IMR-90 (cell line): Measurements from ENCODE around the gene CNTN3. TPM values are rescaled to one million over a fixed set of nuclear protein-coding genes. Genes with fewer than 3 reads are reported as not detected.

Experiments
- ATAC-seq: fragments of 200-7000 bp; cut with Tn5 transposase; 2 replicates; pipeline ENCODE4 v1.9.1; 2020; ENCODE audit warnings: low read depth, mild to moderate bottlenecking, moderate library complexity
- BruUV-seq: library from RNA; stranded (reverse); fragments of 400-500 nt; replicated peaks from 2 replicates; lab custom pipeline; 2021; lab: Mats Ljungman, UMichigan
- CTCF ChIA-PET: fragments of 300-600 bp; formaldehyde crosslinking; extraction: SDS; loops from one replicate; lab custom pipeline; 2021; ENCODE audit warnings: antibody characterized with exemption; lab: Yijun Ruan, JAX
- POLR2A ChIA-PET: fragments of 300-600 bp; sonication (Branson Sonifier 250); formaldehyde crosslinking; loops from one replicate; lab custom pipeline; 2022; ENCODE audit warnings: antibody characterized with exemption; ENCODE audit not compliant: unreplicated experiment; lab: Charles Lee
- DNase-seq: peaks from one replicate; pipeline ENCODE4 v3.0.0; 2013
- H2AFZ ChIP-seq: replicated peaks from 2 replicates; pipeline ENCODE3; 2013; ENCODE audit warnings: low read length, mild to moderate bottlenecking; ENCODE audit not compliant: poor library complexity
- H2AK5ac ChIP-seq: 2 replicates; pipeline ENCODE4 v1.6.1; 2013; ENCODE audit warnings: low read depth, low read length, inconsistent platforms
- H2AK9ac ChIP-seq: replicated peaks from 2 replicates; pipeline ENCODE3; 2013; ENCODE audit warnings: mild to moderate bottlenecking, low read depth, low read length, moderate library complexity; ENCODE audit not compliant: poor library complexity
- H2BK120ac ChIP-seq: 2 replicates; pipeline ENCODE4 v1.6.1; 2013; ENCODE audit warnings: low read depth, low read length, inconsistent platforms
- H2BK15ac ChIP-seq: 3 replicates; pipeline ENCODE4 v1.6.1; 2013; ENCODE audit warnings: low read depth, low read length, inconsistent platforms
- H2BK20ac ChIP-seq: 2 replicates; pipeline ENCODE4 v1.6.1; 2013; ENCODE audit warnings: low read depth, mild to moderate bottlenecking, inconsistent platforms, low read length, moderate library complexity
- H2BK5ac ChIP-seq: 2 replicates; pipeline ENCODE4 v1.6.1; 2013; ENCODE audit warnings: mild to moderate bottlenecking, low read depth, low read length, inconsistent platforms; ENCODE audit not compliant: poor library complexity, severe bottlenecking
- H3K14ac ChIP-seq: replicated peaks from 2 replicates; pipeline ENCODE4 v1.6.1; 2013; ENCODE audit warnings: low read depth, low read length, inconsistent platforms
- H3K18ac ChIP-seq: 2 replicates; pipeline ENCODE4 v1.6.1; 2013; ENCODE audit warnings: low read depth, low read length, control low read depth
- H3K23ac ChIP-seq: 2 replicates; pipeline ENCODE4 v1.6.1; 2013; ENCODE audit warnings: low read depth, low read length, inconsistent platforms
- H3K27ac ChIP-seq: 2 replicates; pipeline ENCODE4 v1.5.1; 2013; ENCODE audit warnings: mild to moderate bottlenecking, control low read depth, low read length; ENCODE audit not compliant: insufficient read depth
- H3K27me3 ChIP-seq: 2 replicates; pipeline ENCODE4 v1.6.1; 2013; ENCODE audit warnings: low read length; ENCODE audit not compliant: control insufficient read depth, insufficient read depth
- H3K36me3 ChIP-seq: 2 replicates; pipeline ENCODE4 v1.6.1; 2013; ENCODE audit warnings: low read length, mixed read lengths; ENCODE audit not compliant: control insufficient read depth, insufficient read depth
- H3K4ac ChIP-seq: 2 replicates; pipeline ENCODE4 v1.6.1; 2013; ENCODE audit warnings: low read depth, low read length, inconsistent platforms
- H3K4me1 ChIP-seq: 2 replicates; pipeline ENCODE4 v1.6.1; 2013; ENCODE audit warnings: low read length, mixed read lengths; ENCODE audit not compliant: control insufficient read depth, insufficient read depth
- H3K4me2 ChIP-seq: 2 replicates; pipeline ENCODE4 v1.6.1; 2013; ENCODE audit warnings: low read depth, mild to moderate bottlenecking, control low read depth, low read length, moderate library complexity
- H3K4me3 ChIP-seq: 2 replicates; pipeline ENCODE4 v1.5.1; 2013; ENCODE audit warnings: low read depth, mild to moderate bottlenecking, control low read depth, low read length, moderate library complexity; ENCODE audit not compliant: insufficient read depth
- H3K56ac ChIP-seq: 2 replicates; pipeline ENCODE4 v1.6.1; 2013; ENCODE audit warnings: low read length, inconsistent platforms; ENCODE audit not compliant: insufficient read depth; ENCODE audit errors: extremely low read depth
- H3K79me1 ChIP-seq, 2 experiments: 2 replicates each; pipeline ENCODE4 v1.6.1; 2013; ENCODE audit warnings: low read length in 2 of 2, inconsistent platforms in 1 of 2, low read depth in 1 of 2
- H3K9ac ChIP-seq: 2 replicates; pipeline ENCODE4 v1.6.1; 2013; ENCODE audit warnings: low read depth, low read length, control low read depth
- H3K9me1 ChIP-seq: 2 replicates; pipeline ENCODE4 v1.6.1; 2013; ENCODE audit warnings: low read length, inconsistent platforms; ENCODE audit not compliant: insufficient read depth
- H3K9me3 ChIP-seq: 2 replicates; pipeline ENCODE4 v1.6.1; 2013; ENCODE audit warnings: low read length; ENCODE audit not compliant: control insufficient read depth, insufficient read depth
- H4K20me1 ChIP-seq: 2 replicates; pipeline ENCODE4 v1.6.1; 2013; ENCODE audit warnings: low read length, inconsistent platforms; ENCODE audit not compliant: insufficient read depth
- H4K5ac ChIP-seq: 2 replicates; pipeline ENCODE4 v1.6.1; 2013; ENCODE audit warnings: mild to moderate bottlenecking, low read depth, low read length, control low read depth
- H4K8ac ChIP-seq, 2 experiments: 2 replicates each; pipeline ENCODE4 v1.6.1; 2013; ENCODE audit warnings: low read depth in 2 of 2, low read length in 2 of 2, control low read depth in 1 of 2, inconsistent platforms in 1 of 2
- H4K91ac ChIP-seq: 2 replicates; pipeline ENCODE4 v1.6.1; 2013; ENCODE audit warnings: low read depth, low read length, inconsistent platforms; ENCODE audit not compliant: insufficient read depth
- BHLHE40 ChIP-seq: fragments of 150-350 bp; IDR thresholded peaks from 2 replicates; pipeline ENCODE4 v1.6.1; 2016; ENCODE audit warnings: mild to moderate bottlenecking, low read depth, low read length
- CEBPB ChIP-seq: IDR thresholded peaks from 2 replicates; pipeline ENCODE4 v1.6.1; 2012; ENCODE audit warnings: low read depth, low read length, improper control_type of control experiment
- CHD1 ChIP-seq: IDR thresholded peaks from 2 replicates; pipeline ENCODE4 v1.6.1; 2012; ENCODE audit warnings: low read depth, low read length, improper control_type of control experiment
- MAFK ChIP-seq: IDR thresholded peaks from 2 replicates; pipeline ENCODE4 v1.6.1; 2012; ENCODE audit warnings: low read depth, low read length, improper control_type of control experiment
- MAZ ChIP-seq: IDR thresholded peaks from 2 replicates; pipeline ENCODE4 v1.6.1; 2012; ENCODE audit warnings: low read depth, mild to moderate bottlenecking, low read length, improper control_type of control experiment, moderate library complexity, borderline replicate concordance
- MXI1 ChIP-seq: IDR thresholded peaks from 2 replicates; pipeline ENCODE4 v1.6.1; 2012; ENCODE audit warnings: low read depth, mild to moderate bottlenecking, low read length, moderate library complexity, borderline replicate concordance
- POLR2A ChIP-seq: IDR thresholded peaks from 2 replicates; pipeline ENCODE4 v1.6.1; 2012; ENCODE audit warnings: mild to moderate bottlenecking, low read depth, low read length
- RAD21 ChIP-seq: IDR thresholded peaks from 2 replicates; pipeline ENCODE4 v1.6.1; 2012; ENCODE audit warnings: low read length, improper control_type of control experiment
- RFX5 ChIP-seq: IDR thresholded peaks from 2 replicates; pipeline ENCODE4 v1.8.0; 2012; ENCODE audit warnings: low read depth, mild to moderate bottlenecking, low read length, moderate library complexity
- SMC3 ChIP-seq: fragments of 150-350 bp; IDR thresholded peaks from 2 replicates; pipeline ENCODE4 v1.6.1; 2016; ENCODE audit warnings: low read depth, mild to moderate bottlenecking, antibody characterized with exemption, low read length, moderate library complexity
- WGBS, 2 experiments: methylation state at CpG; one replicate each; pipeline versions ENCODE4 v1.1.5 to v1.1.7; 2013; ENCODE audit warnings: missing lambda C conversion rate in 2 of 2; ENCODE audit not compliant: insufficient read length in 1 of 2; ENCODE audit errors: extremely low coverage in 2 of 2; 5-methylcytosine and 5-hydroxymethylcytosine counted together
- dilution Hi-C: fragments of 300-500 bp; cut with HindIII; formaldehyde crosslinking; loops from one replicate; pipeline ENCODE4 v1.14.3; 2018; ENCODE audit warnings: low sequenced_read_pairs; ENCODE audit not compliant: unreplicated experiment
- in situ Hi-C: fragments of 300-500 bp; cut with MboI; formaldehyde crosslinking; loops from 3 replicates; pipeline ENCODE4 v1.14.3; 2019; ENCODE audit warnings: low sequenced_read_pairs, inconsistent platforms, mixed read lengths
- intact Hi-C: fragments of 100-400 bp; cut with micrococcal nuclease; formaldehyde crosslinking; loops from 2 replicates; pipeline ENCODE4 v1.10.0; 2022
- polyA plus RNA-seq, 3 experiments: library from polyadenylated mRNA; depleted of rRNA; stranded (reverse); fragments of >200 nt; gene quantifications; 2 replicates each; pipeline ENCODE4 v1.2.3, GENCODE V29; 2012; ENCODE audit warnings: low replicate concordance in 1 of 3
- total RNA-seq: library from RNA; depleted of rRNA; stranded (reverse); fragments of >200 nt; gene quantifications from 2 replicates; pipeline ENCODE4 v1.2.3, GENCODE V29; 2012
- TF ChIP-seq, protein P1 (sequence below): fragments of 150-350 bp; IDR thresholded peaks from 2 replicates; pipeline ENCODE4 v1.6.1; 2017; ENCODE audit warnings: mild to moderate bottlenecking, antibody characterized with exemption, low read length, low read depth
- TF ChIP-seq, protein P2 (sequence below): fragments of 150-350 bp; IDR thresholded peaks from 2 replicates; pipeline ENCODE4 v1.6.1; 2016; ENCODE audit warnings: low read depth, mild to moderate bottlenecking, low read length, moderate library complexity, borderline replicate concordance

Gene CNTN3
- total and polyA plus RNA-seq, 2 of the 4 experiments (the other 2 are of a cell fraction): 3.5 to 3.6 TPM

GRCh38 chr3:74607803-74608202, 6.7 kb downstream of the CNTN3 start:
- BruUV-seq: no TSS peak
- DNase-seq: no peak
- no peak overlapping the region for H3K27ac ChIP-seq
- no peaks in the 10 kb centered on the region for H3K27me3 ChIP-seq
- H2BK5ac ChIP-seq: no peak overlapping the region
- no peaks in the 10 kb centered on the region for H3K9me3 ChIP-seq
- intact Hi-C loops: no loop called here
- H3K18ac ChIP-seq: no peak overlapping the region
- ATAC-seq: no peak
- peaks cover 3 to 5% of the 10 kb centered on the region in 2 experiments; a peak in 2 of 4 replicates for H3K79me1 ChIP-seq
- no peak overlapping the region for H3K14ac ChIP-seq
- in situ Hi-C loops: no loop called here
- WGBS, 2 experiments: no CpG with 5 or more reads among the region's 2 CpGs
- H3K4ac ChIP-seq: no peak overlapping the region
- H4K5ac ChIP-seq: no peak overlapping the region
- no peaks in the 10 kb centered on the region for H3K36me3 ChIP-seq
- no peak overlapping the region for H2BK20ac ChIP-seq
- no peak overlapping the region for H4K8ac ChIP-seq
- no peak overlapping the region for H2BK15ac ChIP-seq
- no peak overlapping the region for H3K4me3 ChIP-seq
- no peak overlapping the region for H2AK9ac ChIP-seq
- no peak overlapping the region for H3K4me2 ChIP-seq
- no peak overlapping the region for H2AFZ ChIP-seq
- no peaks in the 10 kb centered on the region; the same call in 1 of the 2 replicates for H3K4me1 ChIP-seq
- no peak overlapping the region for H3K23ac ChIP-seq
- POLR2A ChIA-PET: interaction anchor here (0.5 kb wide), 1 partner anchor 220 kb away, joined by 8 read pairs; no protein-coding TSS in a partner anchor
- H3K56ac ChIP-seq: no peak overlapping the region
- no peak overlapping the region for H2AK5ac ChIP-seq
- no peaks in the 10 kb centered on the region for H4K20me1 ChIP-seq
- no peak overlapping the region for H2BK120ac ChIP-seq
- 0 out of 2 replicates have a peak, but pooled peaks cover 2% of the 10 kb centered on the region for H3K9me1 ChIP-seq
- H3K9ac ChIP-seq: no peak overlapping the region
- no peak overlapping the region for H4K91ac ChIP-seq
- dilution Hi-C loops: no loop called here
- CTCF ChIA-PET: no interaction called here
- TF ChIP-seq BHLHE40: no peak
- TF ChIP-seq CEBPB: no peak
- TF ChIP-seq MAZ: no peak
- no peak for TF ChIP-seq MAFK
- TF ChIP-seq, protein P1, sequence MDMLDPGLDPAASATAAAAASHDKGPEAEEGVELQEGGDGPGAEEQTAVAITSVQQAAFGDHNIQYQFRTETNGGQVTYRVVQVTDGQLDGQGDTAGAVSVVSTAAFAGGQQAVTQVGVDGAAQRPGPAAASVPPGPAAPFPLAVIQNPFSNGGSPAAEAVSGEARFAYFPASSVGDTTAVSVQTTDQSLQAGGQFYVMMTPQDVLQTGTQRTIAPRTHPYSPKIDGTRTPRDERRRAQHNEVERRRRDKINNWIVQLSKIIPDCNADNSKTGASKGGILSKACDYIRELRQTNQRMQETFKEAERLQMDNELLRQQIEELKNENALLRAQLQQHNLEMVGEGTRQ: no peak
- TF ChIP-seq POLR2A: no peak
- TF ChIP-seq CHD1: no peak
- TF ChIP-seq RFX5: no peak
- TF ChIP-seq, protein P2, sequence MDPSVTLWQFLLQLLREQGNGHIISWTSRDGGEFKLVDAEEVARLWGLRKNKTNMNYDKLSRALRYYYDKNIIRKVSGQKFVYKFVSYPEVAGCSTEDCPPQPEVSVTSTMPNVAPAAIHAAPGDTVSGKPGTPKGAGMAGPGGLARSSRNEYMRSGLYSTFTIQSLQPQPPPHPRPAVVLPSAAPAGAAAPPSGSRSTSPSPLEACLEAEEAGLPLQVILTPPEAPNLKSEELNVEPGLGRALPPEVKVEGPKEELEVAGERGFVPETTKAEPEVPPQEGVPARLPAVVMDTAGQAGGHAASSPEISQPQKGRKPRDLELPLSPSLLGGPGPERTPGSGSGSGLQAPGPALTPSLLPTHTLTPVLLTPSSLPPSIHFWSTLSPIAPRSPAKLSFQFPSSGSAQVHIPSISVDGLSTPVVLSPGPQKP: no peak
- no peak for TF ChIP-seq SMC3
- TF ChIP-seq RAD21: no peak
- TF ChIP-seq MXI1: no peak
